Measurements from ENCODE around the gene KCTD20.

DNA sequence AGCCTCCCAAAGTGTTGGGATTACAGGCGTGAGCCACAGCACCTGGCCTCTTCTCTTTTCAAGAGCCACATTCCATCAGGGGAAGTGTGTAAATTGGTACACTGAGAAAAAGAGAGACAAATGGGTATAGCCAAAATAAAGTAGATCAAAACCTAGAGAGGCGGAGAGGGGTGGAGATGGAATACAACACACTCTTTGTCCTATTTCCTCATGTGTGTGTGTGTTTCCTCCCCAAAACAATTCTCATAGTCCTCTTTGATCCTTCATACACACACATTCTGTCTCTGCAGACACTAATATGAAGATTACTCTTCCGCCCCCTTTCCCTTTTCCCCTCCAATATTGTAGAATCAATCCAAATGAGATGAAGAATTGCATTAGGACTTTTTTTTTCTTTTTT lies 16.2 kb upstream of the KCTD20 start:
- no peak for TF ChIP-seq POLR2A (IDR thresholded peaks at IDR 0.05; ENCODE audit: low read depth, low read length)
- no peak for TF ChIP-seq POLR2AphosphoS5 (IDR thresholded peaks at IDR 0.05; ENCODE audit: low read depth, low read length)
- TF ChIP-seq SPI1 (IDR thresholded peaks at IDR 0.05; ENCODE audit: low read depth, low read length), result no peak
